HG03159 (cell line): Measurements from ENCODE around the gene ATXN7L1.

Experiments
- ATAC-seq: cut with Tn5 transposase; IDR thresholded peaks from one replicate; pipeline ENCODE4 v1.9.1; 2021; ENCODE audit warnings: mild to moderate bottlenecking, moderate library complexity; ENCODE audit not compliant: unreplicated experiment

ATXN7L1 gene

DNA sequence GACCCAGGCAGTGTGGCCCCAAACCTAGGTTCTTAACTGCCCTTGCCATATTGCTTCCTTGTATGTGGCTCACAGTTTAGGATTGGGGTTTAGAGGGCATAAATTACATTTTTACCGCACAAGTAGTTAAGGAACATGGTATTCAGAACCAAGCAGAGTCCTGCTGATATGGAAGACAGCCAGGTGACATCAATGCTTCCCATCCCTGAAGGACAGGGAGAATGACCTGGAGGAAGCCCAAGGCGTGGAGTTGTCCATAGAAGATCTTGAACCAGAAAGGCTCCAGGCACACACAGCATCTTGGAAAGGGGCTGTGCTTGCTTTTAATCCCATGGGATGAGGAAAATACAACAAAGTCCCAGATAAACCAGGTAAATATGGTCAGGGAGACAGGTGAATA lies 48.3 kb downstream of the ATXN7L1 start:
- no peak for ATAC-seq

- ATAC-seq = no peak
Measured at GRCh38 chr7:105827151-105827875, 49.1 kb downstream of the ATXN7L1 start.

DNA sequence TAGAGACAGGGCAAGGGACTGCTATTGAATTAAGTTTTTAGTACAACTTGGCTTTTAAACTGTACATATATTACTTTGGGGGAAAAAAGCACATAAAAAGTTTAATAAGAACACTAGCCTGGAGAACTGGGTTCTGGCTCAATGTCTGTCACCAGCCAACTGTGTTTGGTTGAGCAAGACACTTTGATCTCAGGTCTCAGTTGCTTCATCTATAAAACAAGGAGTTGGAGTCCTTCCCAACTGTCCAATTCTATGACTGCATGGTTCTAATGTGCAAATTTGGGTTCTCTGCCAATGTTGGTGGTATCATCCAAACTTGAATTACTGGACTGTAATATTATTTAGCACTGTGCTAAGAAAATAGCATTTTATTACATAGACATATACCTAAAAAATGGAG lies 50.3 kb downstream of the ATXN7L1 start:
- ATAC-seq = no peak

- no peak for ATAC-seq
Measured at GRCh38 chr7:105825371-105825770, 51.0 kb downstream of the ATXN7L1 start.

GRCh38 chr7:105822806-105823205 lies 53.6 kb downstream of the ATXN7L1 start:
- ATAC-seq = no peak

DNA sequence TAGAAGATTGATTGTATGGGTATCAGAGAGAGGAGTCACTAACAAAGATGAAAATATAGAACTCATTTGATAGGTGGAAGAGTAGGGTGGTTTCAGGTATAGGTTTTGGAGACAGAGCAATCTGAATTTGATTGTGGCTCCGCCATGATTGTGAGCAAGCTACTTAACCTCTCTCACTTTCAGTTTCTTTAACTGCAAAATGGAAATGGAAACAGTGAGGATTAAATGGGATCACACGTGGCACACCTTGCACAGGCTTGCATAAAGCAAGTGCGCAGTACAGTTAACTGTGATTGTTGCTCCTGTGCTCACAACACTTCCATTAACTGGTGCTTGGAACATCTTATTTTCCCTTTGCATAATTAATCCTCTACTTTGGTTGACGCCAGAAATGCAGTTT lies 54.9 kb downstream of the ATXN7L1 start:
- no peak for ATAC-seq

- no peak for ATAC-seq
Measured at GRCh38 chr7:105820363-105821066, 55.9 kb downstream of the ATXN7L1 start.

GRCh38 chr7:105819559-105819958 lies 56.8 kb downstream of the ATXN7L1 start:
- ATAC-seq = no peak

GRCh38 chr7:105816954-105817615 lies 59.3 kb downstream of the ATXN7L1 start:
- ATAC-seq = no peak

- no peak for ATAC-seq
Measured at GRCh38 chr7:105816266-105816843, 60.0 kb downstream of the ATXN7L1 start.

DNA sequence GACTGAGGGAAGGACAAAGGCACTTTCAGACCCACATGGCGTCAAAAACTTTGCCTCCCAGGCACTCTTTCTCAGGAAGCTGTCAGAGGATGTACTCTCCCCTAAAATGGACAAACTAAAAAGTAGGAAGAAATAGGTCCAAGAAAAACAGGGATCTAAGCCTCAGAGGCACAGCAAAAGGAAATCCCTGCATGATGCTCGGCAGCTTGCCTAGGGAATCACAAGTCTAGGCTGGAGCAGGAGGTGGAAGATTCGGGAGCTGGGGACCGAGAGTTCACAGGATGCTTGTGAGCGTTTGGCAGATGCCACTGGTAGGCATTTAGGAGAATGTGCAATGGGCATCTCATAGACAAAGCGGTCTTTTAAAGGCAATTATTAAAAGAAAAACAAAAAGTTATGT lies 60.8 kb downstream of the ATXN7L1 start:
- ATAC-seq = no peak

DNA sequence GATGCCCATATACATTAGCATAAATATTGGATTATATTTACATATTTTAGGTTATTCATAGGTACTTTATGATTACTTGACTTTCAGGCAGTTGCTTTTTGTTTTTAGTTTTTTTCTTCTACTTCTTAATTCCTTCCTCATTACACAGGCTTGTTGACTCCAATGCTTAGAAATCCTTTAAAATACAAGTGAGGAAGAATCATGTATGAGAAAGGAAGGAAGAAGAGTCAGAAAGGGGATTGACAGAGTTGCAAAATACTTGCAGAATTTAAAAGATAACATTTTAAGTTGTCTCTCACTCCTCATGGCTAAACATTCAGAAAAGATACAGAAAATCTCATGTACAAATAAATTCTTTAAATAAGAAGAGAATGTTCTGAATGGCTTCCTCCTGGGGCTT lies 61.9 kb downstream of the ATXN7L1 start:
- ATAC-seq = no peak

- no peak for ATAC-seq
Measured at GRCh38 chr7:105811189-105811847, 65.1 kb downstream of the ATXN7L1 start.

GRCh38 chr7:105810556-105810955 lies 65.8 kb downstream of the ATXN7L1 start:
- ATAC-seq = no peak

- ATAC-seq = peak; percentile 98
Measured at GRCh38 chr7:105808703-105809590, 67.5 kb downstream of the ATXN7L1 start.

DNA sequence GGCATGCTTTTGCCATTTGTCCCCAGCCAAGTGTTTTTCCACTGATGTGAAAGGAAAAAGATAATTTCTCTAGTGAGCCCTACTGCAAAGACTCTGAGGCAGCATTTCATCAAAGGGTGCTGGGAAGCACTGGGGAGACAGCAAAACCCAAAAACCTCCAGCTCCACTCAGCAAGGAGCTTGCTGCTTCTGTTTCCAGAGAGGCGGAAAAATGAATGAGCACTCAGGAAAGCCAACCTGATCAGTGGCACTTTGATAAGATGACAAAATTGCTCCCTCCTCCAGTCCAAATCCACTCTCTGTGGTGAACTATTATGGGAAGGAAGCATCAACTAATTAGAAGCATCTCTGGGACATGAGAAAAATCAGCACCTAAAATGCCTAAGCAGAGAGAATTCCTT lies 68.2 kb downstream of the ATXN7L1 start:
- ATAC-seq = no peak

GRCh38 chr7:105807448-105807762 lies 69.0 kb downstream of the ATXN7L1 start:
- no peak for ATAC-seq

- ATAC-seq = no peak
Measured at GRCh38 chr7:105806592-105807447, 69.6 kb downstream of the ATXN7L1 start.

DNA sequence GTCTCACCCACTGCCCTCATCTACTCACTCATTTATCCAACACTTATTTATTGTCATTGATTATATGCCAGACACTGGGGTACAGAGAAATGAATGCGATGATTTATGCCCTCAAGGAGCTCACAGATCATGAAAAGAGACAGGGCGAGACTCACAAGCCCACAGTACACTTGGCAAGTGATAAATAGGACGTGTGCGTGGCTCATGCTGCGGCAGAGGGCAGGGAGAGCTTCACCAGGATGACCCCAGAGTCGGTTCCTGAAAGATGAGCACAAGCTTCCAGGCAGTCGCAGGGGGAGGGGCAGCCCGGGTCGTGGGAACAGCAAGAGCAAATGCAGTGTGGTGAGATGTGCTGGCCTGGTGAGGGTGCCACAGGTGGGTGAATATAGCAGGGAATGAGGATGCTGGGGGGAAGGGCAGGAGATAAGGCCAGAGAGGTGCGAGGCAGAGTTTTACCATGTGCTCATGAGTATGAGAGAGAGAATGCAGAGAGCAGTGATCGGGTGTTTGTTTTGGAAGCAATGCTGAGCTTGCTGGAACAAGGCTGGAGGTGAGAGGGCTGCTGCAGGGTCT lies 70.9 kb downstream of the ATXN7L1 start:
- ATAC-seq = no peak
